HCT116 (cell line): ENCODE data around the gene EPN1. TPM values are rescaled to one million over a fixed set of nuclear protein-coding genes. Genes with fewer than 3 reads are reported as not detected.

Source experiments
- ATAC-seq: fragments of 200-7000 bp; cut with Tn5 transposase; 2 replicates; pipeline ENCODE4 v1.9.1; 2020; ENCODE audit warnings: mild to moderate bottlenecking, moderate library complexity
- BruUV-seq: library from RNA; stranded (reverse); fragments of 400-500 nt; replicated peaks from 2 replicates; lab custom pipeline; 2021; lab: Mats Ljungman, UMichigan
- CTCF ChIA-PET: fragments of 300-600 bp; sonication (Branson Sonifier 250); formaldehyde crosslinking; loops from one replicate; lab custom pipeline; 2021; ENCODE audit warnings: antibody characterized with exemption; lab: Charles Lee
- POLR2A ChIA-PET: fragments of 300-600, 350-600 bp; sonication (Branson Sonifier 250); formaldehyde crosslinking; loops from one replicate; lab custom pipeline; 2021; ENCODE audit warnings: antibody characterized with exemption; lab: Charles Lee
- RAD21 ChIA-PET, 2 experiments: fragments of 300-600 bp; sonication (Branson Sonifier 250); formaldehyde crosslinking; loops; one replicate each; lab custom pipeline; 2023; ENCODE audit warnings: low total read pairs in 2 of 2; ENCODE audit not compliant: uncharacterized antibody in 2 of 2, unreplicated experiment in 2 of 2, low non-redundant PET in 1 of 2; lab: Charles Lee
- DNase-seq: peaks from one replicate; pipeline ENCODE4 v3.0.0-alpha.2; 2010; ENCODE audit warnings: low read depth, low spot score
- H2AFZ ChIP-seq: fragments of 200-600 bp; shearing (Covaris generic), sonication (generic); 2 replicates; pipeline ENCODE4 v1.6.1; 2017; ENCODE audit warnings: low read depth, mixed run types, mixed read lengths, antibody characterized with exemption, low read length; ENCODE audit not compliant: poor library complexity, severe bottlenecking
- H3K27ac ChIP-seq: 2 replicates; pipeline ENCODE4 v1.5.1; 2012; ENCODE audit warnings: low read depth, low read length
- H3K27me3 ChIP-seq: fragments of 200-600 bp; sonication (generic); 2 replicates; pipeline ENCODE4 v1.6.1; 2016; ENCODE audit warnings: mixed run types, low read length, mixed read lengths; ENCODE audit not compliant: insufficient read depth
- H3K36me3 ChIP-seq, 2 experiments: fragments of 200-500 bp in 1 of 2; fragments of 200-600 bp in 1 of 2; sonication (Bioruptor generic) in 1 of 2; sonication (generic) in 1 of 2; 2 replicates each; pipeline versions ENCODE4 v1.5.1 to v1.6.1; 2014 to 2016; ENCODE audit warnings: low read length in 2 of 2, inconsistent platforms in 1 of 2, mixed read lengths in 1 of 2, mixed run types in 1 of 2; ENCODE audit not compliant: insufficient read depth in 2 of 2, control insufficient read depth in 1 of 2
- H3K4me1 ChIP-seq, 2 experiments: fragments of 200-600 bp in 1 of 2; sonication (generic) in 1 of 2; 2 replicates each; pipeline versions ENCODE4 v1.5.1 to v1.6.1; 2012 to 2017; ENCODE audit warnings: low read length in 2 of 2, inconsistent platforms in 1 of 2, mild to moderate bottlenecking in 1 of 2, mixed read lengths in 1 of 2, mixed run types in 1 of 2, moderate library complexity in 1 of 2; ENCODE audit not compliant: insufficient read depth in 2 of 2, control insufficient read depth in 1 of 2
- H3K4me2 ChIP-seq: fragments of 200-600 bp; sonication (generic); 2 replicates; pipeline ENCODE4 v1.6.1; 2017; ENCODE audit warnings: mixed run types, low read length, mixed read lengths
- H3K4me3 ChIP-seq, 2 experiments: fragments of 200-600 bp in 1 of 2; sonication (generic) in 1 of 2; replicated peaks in 1 of 2; 2 replicates each; pipeline ENCODE4 v1.5.1; 2011 to 2016; ENCODE audit warnings: low read length in 2 of 2, control low read depth in 1 of 2, low read depth in 1 of 2, mild to moderate bottlenecking in 1 of 2, mixed read lengths in 1 of 2, mixed run types in 1 of 2
- H3K79me2 ChIP-seq: fragments of 200-600 bp; sonication (generic); 2 replicates; pipeline ENCODE4 v1.6.1; 2017; ENCODE audit warnings: mild to moderate bottlenecking, mixed run types, low read length, moderate library complexity, mixed read lengths; ENCODE audit not compliant: insufficient read depth
- H3K9ac ChIP-seq: fragments of 200-600 bp; sonication (generic); 2 replicates; pipeline ENCODE4 v1.6.1; 2016; ENCODE audit warnings: low read length, mixed read lengths
- H3K9me2 ChIP-seq: fragments of 200-600 bp; sonication (generic), shearing (Covaris generic); 2 replicates; pipeline ENCODE4 v1.6.1; 2017; ENCODE audit warnings: mixed run types, mild to moderate bottlenecking, moderate library complexity; ENCODE audit not compliant: insufficient read depth
- H3K9me3 ChIP-seq, 2 experiments: fragments of 200-500 bp in 1 of 2; fragments of 200-600 bp in 1 of 2; sonication (Bioruptor generic) in 1 of 2; sonication (generic) in 1 of 2; 2 replicates each; pipeline ENCODE4 v1.6.1; 2014 to 2017; ENCODE audit warnings: low read length in 2 of 2, mixed read lengths in 2 of 2, inconsistent platforms in 1 of 2, low read depth in 1 of 2, mild to moderate bottlenecking in 1 of 2, mixed run types in 1 of 2, moderate library complexity in 1 of 2; ENCODE audit not compliant: control insufficient read depth in 1 of 2, insufficient read depth in 1 of 2
- H4K20me1 ChIP-seq: fragments of 200-600 bp; sonication (generic), shearing (Covaris generic); 2 replicates; pipeline ENCODE4 v1.6.1; 2017; ENCODE audit warnings: mixed run types, mild to moderate bottlenecking, moderate library complexity; ENCODE audit not compliant: insufficient read depth
- CEBPB ChIP-seq: IDR thresholded peaks from 2 replicates; pipeline ENCODE4 v1.6.1; 2012; ENCODE audit warnings: low read depth
- ELF1 ChIP-seq: IDR thresholded peaks from 2 replicates; pipeline ENCODE4 v1.6.1; 2012; ENCODE audit warnings: low read depth, borderline replicate concordance
- FOSL1 ChIP-seq: IDR thresholded peaks from 2 replicates; pipeline ENCODE4 v1.6.1; 2012; ENCODE audit warnings: low read depth
- POLR2A ChIP-seq: IDR thresholded peaks from 2 replicates; pipeline ENCODE4 v1.7.0; 2011; ENCODE audit warnings: borderline replicate concordance; ENCODE audit not compliant: insufficient read depth, insufficient read length; ENCODE audit errors: extremely low read depth
- RAD21 ChIP-seq: IDR thresholded peaks from 2 replicates; pipeline ENCODE4 v1.6.1; 2012; ENCODE audit warnings: low read depth, mild to moderate bottlenecking
- SIN3A ChIP-seq: IDR thresholded peaks from 2 replicates; pipeline ENCODE4 v1.6.1; 2012; ENCODE audit warnings: low read depth
- SP1 ChIP-seq: IDR thresholded peaks from 2 replicates; pipeline ENCODE4 v1.6.1; 2012; ENCODE audit warnings: low read depth
- SRF ChIP-seq: IDR thresholded peaks from 2 replicates; pipeline ENCODE4 v1.6.1; 2012; ENCODE audit warnings: low read depth
- TCF7L2 ChIP-seq: IDR thresholded peaks from 2 replicates; pipeline ENCODE4 v1.7.0; 2011; ENCODE audit warnings: borderline replicate concordance, inconsistent platforms; ENCODE audit not compliant: insufficient read depth, insufficient read length; ENCODE audit errors: extremely low read depth
- YY1 ChIP-seq: IDR thresholded peaks from 2 replicates; pipeline ENCODE4 v1.6.1; 2011; ENCODE audit warnings: low read length, low read depth, moderate library complexity, mild to moderate bottlenecking; ENCODE audit not compliant: insufficient replicate concordance; ENCODE audit errors: extremely low read depth
- ZNF274 ChIP-seq: fragments of 200-500 bp; sonication (Bioruptor generic); IDR thresholded peaks from 2 replicates; pipeline ENCODE4 v1.6.1; 2014; ENCODE audit warnings: mild to moderate bottlenecking, low read depth, low read length, inconsistent platforms
- intact Hi-C: fragments of 100-400 bp; cut with micrococcal nuclease; formaldehyde crosslinking; loops from 2 replicates; pipeline ENCODE4 v1.10.0; 2022
- total RNA-seq: library from RNA; stranded (reverse); gene quantifications from one replicate; pipeline ENCODE4 v1.2.1, GENCODE V29; 2021; ENCODE audit not compliant: unreplicated experiment
- TF ChIP-seq, protein P1 (sequence below): IDR thresholded peaks from 2 replicates; pipeline ENCODE4 v1.6.1; 2012
- TF ChIP-seq, protein P2 (sequence below): IDR thresholded peaks from 2 replicates; pipeline ENCODE4 v1.6.1; 2012; ENCODE audit warnings: low read depth

EPN1 gene
- total RNA-seq, 1 experiment from 2014 or later, result 122 TPM

DNA sequence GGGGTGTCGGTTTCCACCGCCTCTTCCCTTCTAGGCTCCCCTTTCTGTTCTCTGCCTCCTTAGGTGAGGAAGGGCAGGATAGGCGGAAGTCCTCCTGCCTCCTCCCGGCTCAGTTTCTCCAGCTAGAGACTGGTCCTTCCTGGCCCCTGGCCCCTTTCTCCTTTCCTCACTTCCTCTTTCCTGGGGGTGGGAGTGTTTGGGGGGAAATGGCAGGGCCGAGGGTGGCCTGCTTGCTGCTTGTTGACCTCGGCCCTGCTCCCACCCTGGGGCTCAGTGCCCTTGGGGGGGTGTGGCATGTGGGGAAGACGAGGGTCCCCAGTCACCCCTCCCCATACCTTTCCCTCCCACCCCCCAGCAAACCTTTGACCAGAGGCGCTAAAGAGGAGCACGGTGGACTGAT lies 15.2 kb upstream of the EPN1 start:
- Histone ChIP-seq H3K4me1 (peaks cover 13 to 19% of the 10 kb centered on the region in 2 experiments; a peak in 3 of 4 replicates), H2AFZ (no peak overlapping the region), H3K4me2 (no peak overlapping the region), H3K9me2 (no peaks in the 10 kb centered on the region), H3K9me3 (no peaks in the 10 kb centered on the region), H3K79me2 (peaks cover 96% of the 10 kb centered on the region), H3K36me3 (peaks cover 48 to 57% of the 10 kb centered on the region in 2 experiments; a peak in 3 of 4 replicates), H4K20me1 (no peaks in the 10 kb centered on the region; the same call in 1 of the 2 replicates), H3K27ac (no peak overlapping the region), H3K27me3 (no peaks in the 10 kb centered on the region), H3K4me3 (no peak overlapping the region), H3K9ac (no peak overlapping the region)
- DNase-seq, result no peak
- POLR2A ChIA-PET, result no interaction called here
- no peak for TF ChIP-seq FOSL1
- TF ChIP-seq, protein P1, sequence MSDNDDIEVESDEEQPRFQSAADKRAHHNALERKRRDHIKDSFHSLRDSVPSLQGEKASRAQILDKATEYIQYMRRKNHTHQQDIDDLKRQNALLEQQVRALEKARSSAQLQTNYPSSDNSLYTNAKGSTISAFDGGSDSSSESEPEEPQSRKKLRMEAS, result no peak
- TF ChIP-seq ZNF274, result no peak
- no TSS peak for BruUV-seq
- CTCF ChIA-PET, result no interaction called here
- intact Hi-C loops, result no loop called here
- ATAC-seq, result no peak
- RAD21 ChIA-PET, result no interaction called here

DNA sequence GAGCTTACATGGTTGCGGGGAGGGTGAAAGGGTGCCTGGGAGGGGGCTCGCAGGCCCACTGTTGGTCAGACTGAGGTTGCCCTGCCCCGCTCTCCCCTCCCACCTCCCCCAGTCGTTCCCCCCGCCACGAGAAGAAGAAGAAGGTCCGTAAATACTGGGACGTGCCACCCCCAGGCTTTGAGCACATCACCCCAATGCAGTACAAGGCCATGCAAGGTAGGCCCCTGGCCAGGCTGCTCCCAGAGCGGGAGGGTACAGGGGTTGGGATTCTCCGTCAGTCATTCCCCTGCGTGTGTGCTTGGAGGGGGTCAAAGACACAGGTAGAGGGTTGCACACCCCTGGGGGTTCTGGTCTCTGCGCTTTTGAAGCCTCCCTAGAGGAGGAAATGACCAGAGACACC lies 14.6 kb upstream of the EPN1 start:
- POLR2A ChIA-PET, result no interaction called here
- CTCF ChIA-PET, result no interaction called here
- Histone ChIP-seq H3K79me2 (peaks cover 99% of the 10 kb centered on the region), H3K4me2 (no peak overlapping the region), H3K36me3 (peaks cover 48 to 57% of the 10 kb centered on the region in 2 experiments; a peak in 3 of 4 replicates), H3K9ac (no peak overlapping the region), H3K4me1 (peaks cover 13 to 19% of the 10 kb centered on the region in 2 experiments; a peak in 3 of 4 replicates), H3K27ac (no peak overlapping the region), H3K9me3 (no peaks in the 10 kb centered on the region), H4K20me1 (no peaks in the 10 kb centered on the region; the same call in 1 of the 2 replicates), H2AFZ (no peak overlapping the region), H3K4me3 (no peak overlapping the region), H3K27me3 (no peaks in the 10 kb centered on the region), H3K9me2 (no peaks in the 10 kb centered on the region)
- no peak for TF ChIP-seq YY1
- TF ChIP-seq, protein P2, sequence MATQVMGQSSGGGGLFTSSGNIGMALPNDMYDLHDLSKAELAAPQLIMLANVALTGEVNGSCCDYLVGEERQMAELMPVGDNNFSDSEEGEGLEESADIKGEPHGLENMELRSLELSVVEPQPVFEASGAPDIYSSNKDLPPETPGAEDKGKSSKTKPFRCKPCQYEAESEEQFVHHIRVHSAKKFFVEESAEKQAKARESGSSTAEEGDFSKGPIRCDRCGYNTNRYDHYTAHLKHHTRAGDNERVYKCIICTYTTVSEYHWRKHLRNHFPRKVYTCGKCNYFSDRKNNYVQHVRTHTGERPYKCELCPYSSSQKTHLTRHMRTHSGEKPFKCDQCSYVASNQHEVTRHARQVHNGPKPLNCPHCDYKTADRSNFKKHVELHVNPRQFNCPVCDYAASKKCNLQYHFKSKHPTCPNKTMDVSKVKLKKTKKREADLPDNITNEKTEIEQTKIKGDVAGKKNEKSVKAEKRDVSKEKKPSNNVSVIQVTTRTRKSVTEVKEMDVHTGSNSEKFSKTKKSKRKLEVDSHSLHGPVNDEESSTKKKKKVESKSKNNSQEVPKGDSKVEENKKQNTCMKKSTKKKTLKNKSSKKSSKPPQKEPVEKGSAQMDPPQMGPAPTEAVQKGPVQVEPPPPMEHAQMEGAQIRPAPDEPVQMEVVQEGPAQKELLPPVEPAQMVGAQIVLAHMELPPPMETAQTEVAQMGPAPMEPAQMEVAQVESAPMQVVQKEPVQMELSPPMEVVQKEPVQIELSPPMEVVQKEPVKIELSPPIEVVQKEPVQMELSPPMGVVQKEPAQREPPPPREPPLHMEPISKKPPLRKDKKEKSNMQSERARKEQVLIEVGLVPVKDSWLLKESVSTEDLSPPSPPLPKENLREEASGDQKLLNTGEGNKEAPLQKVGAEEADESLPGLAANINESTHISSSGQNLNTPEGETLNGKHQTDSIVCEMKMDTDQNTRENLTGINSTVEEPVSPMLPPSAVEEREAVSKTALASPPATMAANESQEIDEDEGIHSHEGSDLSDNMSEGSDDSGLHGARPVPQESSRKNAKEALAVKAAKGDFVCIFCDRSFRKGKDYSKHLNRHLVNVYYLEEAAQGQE, result no peak
- no peak for TF ChIP-seq SIN3A
- TF ChIP-seq, protein P1, result no peak
- no peak for TF ChIP-seq POLR2A
- no peak for TF ChIP-seq SP1
- no peak for TF ChIP-seq FOSL1
- TF ChIP-seq ELF1, result no peak
- no peak for TF ChIP-seq CEBPB
- TF ChIP-seq TCF7L2, result no peak
- TF ChIP-seq RAD21, result no peak
- TF ChIP-seq SRF, result no peak
- no peak for DNase-seq
- no peak for ATAC-seq
- no TSS peak for BruUV-seq
- intact Hi-C loops, result no loop called here
- RAD21 ChIA-PET, result no interaction called here
